Left renal pelvis (tissue), 4 donors: Measurements from ENCODE around the gene ELMO1. TPM values are rescaled to one million over a fixed set of nuclear protein-coding genes. Genes with fewer than 3 reads are reported as not detected.

Experiments used
- DNase-seq, 4 donors: peaks; one replicate each; pipeline ENCODE4 v3.0.0-alpha.2; 2013; ENCODE audit warnings: low read depth in 4 of 4, low spot score in 3 of 4
- polyA plus RNA-seq, 4 donors: library from polyadenylated mRNA; unstranded; fragments of 120-200 nt; gene quantifications; one replicate each; pipeline ENCODE4 v1.2.1, GENCODE V29; 2013; ENCODE audit not compliant: insufficient read length in 4 of 4

ELMO1 gene
- polyA plus RNA-seq, 4 donors: 10.5 to 15.0 (median 10.6) TPM

DNA sequence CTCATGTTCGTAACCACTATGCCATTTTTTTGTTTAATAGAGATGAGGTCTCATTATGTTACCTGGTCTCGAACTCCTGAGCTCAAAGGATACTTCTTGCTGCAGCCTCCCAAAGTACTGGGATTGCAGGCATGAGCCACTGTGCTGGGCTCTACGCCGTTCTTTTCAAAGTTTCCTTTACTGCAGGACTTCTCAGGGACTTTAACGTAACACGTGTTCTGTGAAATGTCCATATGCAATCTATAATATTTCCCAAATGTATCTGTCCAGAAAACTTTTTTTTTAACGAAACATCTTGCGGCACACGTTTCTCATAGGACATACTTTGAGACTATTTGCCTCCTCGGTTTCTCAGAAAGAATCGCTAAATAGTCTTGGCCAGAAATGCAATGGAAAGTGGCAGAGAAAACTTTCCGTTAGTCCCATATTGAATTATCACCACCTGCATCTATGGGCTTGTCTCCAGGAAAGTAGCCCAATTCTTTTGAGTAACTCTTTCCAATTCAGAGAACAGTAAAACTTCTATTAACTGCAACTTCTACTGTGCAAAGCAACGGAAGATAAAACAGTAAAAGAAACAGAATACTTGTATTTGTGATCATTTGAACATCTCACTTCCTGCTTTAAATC is 96.3 kb downstream of the ELMO1 start:
- DNase-seq: no peak

GRCh38 chr7:37351716-37352115 is 96.9 kb downstream of the ELMO1 start:
- DNase-seq: no peak

DNA sequence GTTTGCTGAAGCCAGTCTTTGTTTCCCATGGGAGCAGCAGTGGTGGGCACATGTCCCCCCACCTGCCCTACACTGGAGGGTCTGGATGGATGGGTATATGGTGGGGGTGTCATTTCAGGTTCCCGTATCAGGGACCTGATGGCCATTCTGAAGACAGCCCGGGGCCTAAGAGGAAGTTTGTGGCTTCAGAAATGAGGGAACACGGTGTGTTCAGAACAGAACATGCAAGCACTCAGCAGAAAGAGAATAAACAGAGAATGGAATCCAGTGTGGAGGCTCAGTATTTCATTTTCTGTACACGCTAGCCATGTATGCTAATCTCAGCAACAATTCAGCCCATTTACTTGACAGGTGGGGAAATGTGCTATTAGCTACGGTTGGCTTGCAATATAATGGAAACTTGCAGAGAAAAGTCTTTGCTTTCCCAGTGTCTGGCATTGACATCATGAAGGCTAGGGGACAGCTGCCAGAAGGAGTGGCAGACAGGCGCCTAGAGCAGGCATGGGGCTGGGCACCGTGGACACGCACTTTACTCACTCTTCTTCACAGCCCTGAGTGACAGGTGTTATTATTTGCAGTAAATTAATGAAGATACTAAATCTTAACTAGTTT is 98.6 kb downstream of the ELMO1 start:
- DNase-seq: no peak

DNA sequence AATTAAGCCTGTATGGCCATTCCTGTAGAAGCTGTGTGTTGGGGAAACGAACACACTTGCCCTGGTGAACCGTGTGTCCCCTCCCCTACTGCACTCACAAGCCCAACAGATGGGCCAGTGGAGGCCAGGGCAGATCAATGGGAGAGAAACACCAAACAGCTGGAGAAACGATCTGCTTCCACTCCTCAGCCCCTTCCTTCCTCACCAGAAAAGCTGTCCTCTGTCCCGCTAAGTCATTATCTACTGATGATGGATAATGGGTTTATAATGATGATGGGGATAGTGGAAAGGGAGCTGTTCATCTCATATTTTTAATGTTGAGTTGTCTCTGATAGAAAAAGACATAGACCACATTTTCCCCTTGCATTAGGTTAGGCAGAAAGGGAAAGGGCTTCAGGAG is 99.7 kb downstream of the ELMO1 start:
- DNase-seq: no peak

DNA sequence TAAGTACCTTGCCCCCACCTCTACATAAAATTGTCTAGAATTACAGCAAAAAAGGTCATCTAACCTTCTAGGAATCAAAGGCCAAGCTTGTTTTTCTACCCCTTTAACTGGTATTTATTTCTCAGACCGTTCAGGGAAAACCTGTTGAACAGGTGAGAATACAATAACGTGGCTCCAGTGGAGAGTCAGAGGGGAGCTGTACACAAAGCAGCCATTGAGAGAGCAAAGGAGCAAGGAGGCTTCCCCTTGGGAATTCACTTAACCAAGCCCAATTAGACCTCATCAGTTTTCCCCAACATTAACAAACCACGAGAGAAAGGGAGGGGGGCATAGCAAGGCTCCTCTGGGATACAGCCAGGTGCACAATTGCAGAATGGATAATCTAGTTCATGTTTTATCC is 101.9 kb downstream of the ELMO1 start:
- peak in 2 of 4 donors; percentile 12 to 21 for DNase-seq

GRCh38 chr7:37344886-37345579 is 103.6 kb downstream of the ELMO1 start:
- DNase-seq: no peak

- DNase-seq: no peak
Measured at GRCh38 chr7:37342688-37343471, 105.8 kb downstream of the ELMO1 start.

- DNase-seq: no peak
Measured at GRCh38 chr7:37342176-37342687, 106.4 kb downstream of the ELMO1 start.

DNA sequence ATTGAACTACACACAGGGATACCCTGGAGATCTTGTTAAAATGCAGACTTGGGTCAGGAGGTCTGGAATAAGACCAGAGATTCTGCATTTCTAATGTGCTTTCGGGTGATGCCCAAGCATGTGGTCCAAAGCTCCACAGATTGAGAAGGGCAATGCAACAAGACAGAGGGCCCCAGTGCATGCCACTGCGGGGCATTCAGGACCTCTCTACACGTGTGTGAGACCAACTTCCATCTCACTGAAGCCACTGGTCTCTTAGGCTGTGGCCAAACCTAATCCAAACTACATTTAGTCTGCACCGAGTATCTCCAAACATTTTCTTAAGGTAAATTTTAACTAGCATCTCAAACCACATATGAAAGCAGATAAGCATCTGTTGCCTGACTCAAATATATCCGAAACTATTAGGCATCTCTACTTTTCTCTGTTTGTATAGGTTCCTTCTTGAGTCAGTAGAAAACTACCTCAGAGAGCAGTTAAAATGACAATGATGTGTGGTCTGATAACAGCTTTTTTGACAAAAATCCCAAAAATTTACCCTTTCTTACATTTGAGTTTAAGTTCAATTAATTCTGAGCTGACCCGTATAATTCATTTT is 107.5 kb downstream of the ELMO1 start:
- no peak for DNase-seq

- no peak for DNase-seq
Measured at GRCh38 chr7:37338966-37339365, 109.7 kb downstream of the ELMO1 start.

GRCh38 chr7:37337522-37337921 is 111.1 kb downstream of the ELMO1 start:
- no peak for DNase-seq

GRCh38 chr7:37336259-37336658 is 112.4 kb downstream of the ELMO1 start:
- DNase-seq: no peak

- DNase-seq: no peak
Measured at GRCh38 chr7:37333075-37333474, 115.6 kb downstream of the ELMO1 start.

GRCh38 chr7:37332243-37333016 is 116.2 kb downstream of the ELMO1 start:
- no peak for DNase-seq

DNA sequence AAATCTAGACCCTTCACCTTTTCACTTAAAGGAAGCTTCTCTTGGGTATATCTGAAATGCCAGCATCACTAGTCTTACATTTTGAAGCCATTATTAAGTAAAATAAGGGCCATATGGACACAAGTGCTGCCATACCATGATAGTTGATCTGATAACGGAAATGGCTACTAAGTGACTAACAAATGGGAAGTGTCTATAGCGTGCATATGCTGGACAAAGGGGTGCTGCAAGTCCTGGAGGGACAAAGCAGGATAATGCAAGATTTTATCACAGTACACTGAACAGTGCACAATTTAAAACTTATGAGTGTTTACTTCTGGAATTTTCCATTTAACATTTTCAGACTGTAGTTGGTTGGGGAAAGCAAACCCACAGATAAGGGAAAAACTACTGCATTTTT is 117.9 kb downstream of the ELMO1 start:
- no peak for DNase-seq

- DNase-seq: no peak
Measured at GRCh38 chr7:37329940-37330339, 118.7 kb downstream of the ELMO1 start.

- no peak for DNase-seq
Measured at GRCh38 chr7:37327288-37327687, 121.4 kb downstream of the ELMO1 start.

- no peak for DNase-seq
Measured at GRCh38 chr7:37323966-37324365, 124.7 kb downstream of the ELMO1 start.

- DNase-seq: no peak
Measured at GRCh38 chr7:37322831-37323230, 125.8 kb downstream of the ELMO1 start.
